Nephron (organoid): ENCODE results near the gene SMIM44.

ENCODE experiments used
- H3K27ac Mint-ChIP-seq, 3 experiments: 2 replicates each; pipeline ENCODE4 v1.8.0; 2020; ENCODE audit warnings: mixed read lengths in 3 of 3, mild to moderate bottlenecking in 2 of 3, moderate library complexity in 1 of 3
- H3K27me3 Mint-ChIP-seq: 2 replicates; pipeline ENCODE4 v1.8.0; 2021; ENCODE audit warnings: low read depth, mild to moderate bottlenecking, moderate library complexity, mixed read lengths
- H3K36me3 Mint-ChIP-seq: 2 replicates; pipeline ENCODE4 v1.8.0; 2020; ENCODE audit warnings: low read depth, mixed read lengths
- H3K4me1 Mint-ChIP-seq: 2 replicates; pipeline ENCODE4 v1.8.0; 2020; ENCODE audit warnings: mixed read lengths
- H3K4me3 Mint-ChIP-seq, 3 experiments: 2 replicates each; pipeline ENCODE4 v1.8.0; 2020; ENCODE audit warnings: mild to moderate bottlenecking in 3 of 3, mixed read lengths in 3 of 3, moderate library complexity in 2 of 3
- H3K9me3 Mint-ChIP-seq: 2 replicates; pipeline ENCODE4 v1.8.0; 2020; ENCODE audit warnings: mixed read lengths
- CTCF ChIP-seq, 3 experiments: fragments of 200-600 bp; sonication (generic); IDR thresholded peaks; one replicate each; pipeline ENCODE4 v1.5.0; 2021; ENCODE audit warnings: antibody characterized with exemption in 3 of 3; ENCODE audit not compliant: unreplicated experiment in 3 of 3

SMIM44 gene

GRCh38 chr19:3493651-3494050 is 10.4 kb upstream of the SMIM44 start:
- Mint-ChIP-seq H3K36me3 (peaks cover 35% of the 10 kb centered on the region), H3K4me1 (peaks cover 5% of the 10 kb centered on the region), H3K4me3 (no peak overlapping the region), H3K27me3 (peaks cover 3% of the 10 kb centered on the region), H3K27ac (no peak overlapping the region), H3K9me3 (no peaks in the 10 kb centered on the region)
- TF ChIP-seq CTCF (IDR thresholded peaks at IDR 0.05; ENCODE audit: unreplicated experiment in 3 of 3): no peak

DNA sequence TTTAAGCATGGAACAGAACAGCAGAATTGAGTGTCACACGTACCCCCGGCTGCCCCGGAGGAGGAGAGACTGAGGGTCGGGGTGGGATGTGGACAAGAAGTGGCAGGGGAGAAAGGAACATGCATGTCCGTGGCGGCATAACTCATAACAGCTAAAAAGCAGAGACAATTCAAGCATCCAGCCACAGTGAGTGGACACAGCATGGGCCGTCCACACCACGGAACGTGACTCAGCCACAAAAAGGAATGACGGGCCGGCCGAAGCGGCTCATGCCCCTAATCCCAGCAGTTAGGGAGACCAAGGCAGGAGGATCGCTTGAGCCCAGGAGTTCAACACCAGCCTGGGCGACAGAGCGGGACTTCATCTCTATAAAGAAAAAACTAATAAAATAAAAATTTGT is 9.7 kb upstream of the SMIM44 start:
- Mint-ChIP-seq H3K4me1 (peaks cover 2% of the 10 kb centered on the region), H3K36me3 (peaks cover 33% of the 10 kb centered on the region)

GRCh38 chr19:3492131-3492839 is 9.0 kb upstream of the SMIM44 start:
- Mint-ChIP-seq H3K9me3 (no peaks in the 10 kb centered on the region), H3K27me3 (peaks cover 3% of the 10 kb centered on the region), H3K4me3 (no peak overlapping the region), H3K36me3 (peaks cover 30% of the 10 kb centered on the region), H3K4me1 (no peaks in the 10 kb centered on the region), H3K27ac (no peak overlapping the region)
- no peak for TF ChIP-seq CTCF (IDR thresholded peaks at IDR 0.05; ENCODE audit: unreplicated experiment in 3 of 3)

More for the DNA sequence above, 9.7 kb upstream of the SMIM44 start:
- peaks cover 2% of the 10 kb centered on the region for H3K27me3 Mint-ChIP-seq
- no peaks in the 10 kb centered on the region for H3K9me3 Mint-ChIP-seq
- H3K4me3 Mint-ChIP-seq: no peak overlapping the region
- no peak overlapping the region for H3K27ac Mint-ChIP-seq
- no peak for TF ChIP-seq CTCF (IDR thresholded peaks at IDR 0.05; ENCODE audit: unreplicated experiment in 3 of 3)

DNA sequence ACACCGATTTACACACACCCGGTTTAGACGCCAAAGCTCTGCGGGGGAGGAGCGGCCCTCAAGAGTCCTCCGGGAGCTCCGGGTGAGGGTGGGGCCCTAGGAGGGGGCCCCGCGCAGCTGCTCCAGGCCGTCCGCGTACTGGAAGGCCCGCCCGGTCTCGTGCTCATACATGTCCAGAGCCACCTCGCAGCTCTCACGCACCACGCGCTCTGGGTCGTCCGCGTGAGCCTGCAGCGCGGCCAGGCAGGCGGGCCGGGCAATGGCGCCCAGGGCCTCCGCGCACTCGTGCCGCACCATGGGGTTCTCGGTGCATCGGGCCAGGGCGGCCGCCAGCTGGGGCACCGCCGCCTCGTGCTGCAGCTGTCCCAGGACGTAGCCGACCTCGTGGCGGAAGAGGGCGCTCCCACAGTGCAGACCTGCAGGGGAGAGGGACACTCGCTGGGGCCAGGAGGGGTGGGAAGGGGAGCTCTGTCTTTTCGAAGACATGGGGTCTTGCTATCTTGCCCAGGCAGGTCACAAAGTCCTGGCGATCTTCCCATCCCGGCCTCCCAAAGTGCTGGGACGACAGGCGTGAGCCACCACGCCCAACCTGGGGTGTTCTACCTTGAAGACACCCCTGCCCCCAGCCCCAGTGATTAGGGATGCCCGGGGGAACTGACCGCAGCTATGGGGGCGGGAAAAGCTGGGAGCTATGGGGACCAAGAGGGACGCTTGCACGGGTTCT is 8.3 kb upstream of the SMIM44 start:
- Mint-ChIP-seq H3K4me1 (no peaks in the 10 kb centered on the region), H3K27me3 (peaks cover 3% of the 10 kb centered on the region), H3K36me3 (peaks cover 28% of the 10 kb centered on the region), H3K9me3 (no peaks in the 10 kb centered on the region), H3K4me3 (no peak overlapping the region), H3K27ac (no peak overlapping the region)
- no peak for TF ChIP-seq CTCF (IDR thresholded peaks at IDR 0.05; ENCODE audit: unreplicated experiment in 3 of 3)

DNA sequence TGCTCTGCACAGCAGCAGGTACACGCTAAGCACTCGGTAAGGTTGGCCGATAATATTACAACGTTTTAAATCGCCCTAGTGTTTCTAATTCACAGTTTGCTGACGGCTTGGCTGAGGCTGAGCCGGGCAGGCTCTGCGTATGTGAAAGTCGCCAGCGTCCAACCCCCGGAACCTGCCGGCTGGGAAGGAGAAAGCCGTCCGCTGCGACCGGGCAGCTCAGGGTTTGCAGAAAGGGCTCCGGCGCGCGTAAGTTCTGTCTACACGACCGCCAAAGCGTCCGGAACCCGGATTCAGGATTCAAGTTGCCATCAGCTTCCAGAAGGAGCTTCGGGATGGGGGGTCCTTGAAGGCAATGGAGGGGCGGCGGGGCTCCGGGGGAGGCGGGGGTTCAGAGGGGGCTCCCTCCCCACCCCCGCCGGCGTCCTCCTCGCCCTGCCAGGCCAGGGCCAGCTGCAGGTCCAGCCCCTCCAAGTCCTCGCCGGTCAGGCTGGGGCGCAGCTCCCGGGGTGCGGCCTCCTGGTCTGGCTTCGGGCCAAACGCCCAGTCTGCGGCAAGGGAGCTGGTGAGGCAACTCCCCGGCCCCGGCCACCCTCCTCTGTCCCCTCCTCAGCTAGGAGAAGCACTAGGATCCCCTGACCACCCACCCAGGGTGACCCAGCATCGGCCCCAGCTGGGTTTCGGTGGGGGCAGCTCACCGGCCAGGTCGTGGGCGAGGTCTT is 575 bp downstream of the SMIM44 start:
- Mint-ChIP-seq H3K4me1 (no peaks in the 10 kb centered on the region), H3K27me3 (peaks cover 46% of the 10 kb centered on the region), H3K36me3 (peaks cover 4% of the 10 kb centered on the region), H3K4me3 (no peak overlapping the region), H3K9me3 (no peaks in the 10 kb centered on the region), H3K27ac (no peak overlapping the region)
- no peak for TF ChIP-seq CTCF (IDR thresholded peaks at IDR 0.05; ENCODE audit: unreplicated experiment in 3 of 3)
